GM12865 (cell line): Measurements from ENCODE around the gene MLN.

Experiments used
- DNase-seq: peaks from one replicate; pipeline ENCODE4 v3.0.0; 2010; ENCODE audit warnings: low read depth
- H3K4me3 ChIP-seq: 2 replicates; pipeline ENCODE4 v1.5.1; 2011; ENCODE audit warnings: mild to moderate bottlenecking, low read depth, low read length, control low read depth
- CTCF ChIP-seq: IDR thresholded peaks from 2 replicates; pipeline ENCODE4 v1.5.1; 2011; ENCODE audit warnings: low read length, control low read depth, low read depth, inconsistent platforms; ENCODE audit not compliant: insufficient read depth; ENCODE audit errors: missing control alignments

MLN gene

GRCh38 chr6:33761581-33761921 is 42.3 kb downstream of the MLN start:
- no peak for DNase-seq
- H3K4me3 ChIP-seq: no peak overlapping the region

GRCh38 chr6:33759887-33760629 is 43.7 kb downstream of the MLN start:
- TF ChIP-seq CTCF: no peak
- no peak overlapping the region for H3K4me3 ChIP-seq
- no peak for DNase-seq

More at GRCh38 chr6:33761581-33761921, 42.3 kb downstream of the MLN start:
- TF ChIP-seq CTCF: no peak

- no peak for TF ChIP-seq CTCF
- no peak for DNase-seq
- no peak overlapping the region for H3K4me3 ChIP-seq
These were observed 45.0 kb downstream of the MLN start for GRCh38 chr6:33758815-33759216.

- DNase-seq: no peak
- TF ChIP-seq CTCF: no peak
- no peak overlapping the region for H3K4me3 ChIP-seq
These were observed 45.9 kb downstream of the MLN start for GRCh38 chr6:33757906-33758305.

GRCh38 chr6:33757113-33757512 is 46.7 kb downstream of the MLN start:
- no peak overlapping the region for H3K4me3 ChIP-seq
- no peak for DNase-seq
- no peak for TF ChIP-seq CTCF

- no peak for TF ChIP-seq CTCF
- no peak for DNase-seq
- H3K4me3 ChIP-seq: no peak overlapping the region
These were observed 47.4 kb downstream of the MLN start for GRCh38 chr6:33756211-33756954.
